Measurements from ENCODE around the gene SND1. TPM values are rescaled to one million over a fixed set of nuclear protein-coding genes. Genes with fewer than 3 reads are reported as not detected.

The SND1 gene
- 100 to 1,000 TPM in 2 of 4 donors, 10 to 100 TPM in 2; 47.2 to 148 (median 92.2) TPM for polyA plus RNA-seq
- long read RNA-seq, donor 1, transcript SND1-201 (24 exons, 3,476 nt): major isoform, 33 of 133 reads
- long read RNA-seq, donor 1, partial matches to known transcripts: 90 of 133 reads
- long read RNA-seq, donor 1, other reads (novel, unspliced or antisense): 5 of 133 reads
- long read RNA-seq, donor 2, transcript SND1-201 (24 exons, 3,476 nt): major isoform, 11 of 29 reads
- long read RNA-seq, donor 2, partial matches to known transcripts: 16 of 29 reads
- long read RNA-seq, donor 2, other reads (novel, unspliced or antisense): 0 of 29 reads
- long read RNA-seq, donor 3, partial matches to known transcripts: 24 of 30 reads
- long read RNA-seq, donor 3, other reads (novel, unspliced or antisense): 0 of 30 reads
- long read RNA-seq, donor 4: 0 reads
- long read RNA-seq, donor 5, transcript SND1-214 (4 exons, 1,447 nt): major isoform, 5 of 18 reads
- long read RNA-seq, donor 5, partial matches to known transcripts: 10 of 18 reads
- long read RNA-seq, donor 5, other reads (novel, unspliced or antisense): 0 of 18 reads
- long read RNA-seq, donor 6, transcript SND1-201 (24 exons, 3,476 nt): major isoform, 17 of 52 reads
- long read RNA-seq, donor 6, transcript SND1-203 (2 exons, 793 nt): minor isoform, 5 of 52 reads
- long read RNA-seq, donor 6, partial matches to known transcripts: 29 of 52 reads
- long read RNA-seq, donor 6, other reads (novel, unspliced or antisense): 0 of 52 reads
- long read RNA-seq, donor 7, transcript SND1-201 (24 exons, 3,476 nt): major isoform, 13 of 43 reads
- long read RNA-seq, donor 7, partial matches to known transcripts: 25 of 43 reads
- long read RNA-seq, donor 7, other reads (novel, unspliced or antisense): 0 of 43 reads
- long read RNA-seq, donor 8, partial matches to known transcripts: 0 of 2 reads
- long read RNA-seq, donor 8, other reads (novel, unspliced or antisense): 0 of 2 reads
- long read RNA-seq, donor 9, partial matches to known transcripts: 0 of 2 reads
- long read RNA-seq, donor 9, other reads (novel, unspliced or antisense): 0 of 2 reads
- long read RNA-seq, donor 10, transcript SND1-201 (24 exons, 3,476 nt): major isoform, 19 of 57 reads
- long read RNA-seq, donor 10, transcript SND1-203 (2 exons, 793 nt): minor isoform, 5 of 57 reads
- long read RNA-seq, donor 10, partial matches to known transcripts: 26 of 57 reads
- long read RNA-seq, donor 10, other reads (novel, unspliced or antisense): 6 of 57 reads

GRCh38 chr7:127651556-127652332, at the start of gene SND1:
SND1 (plus strand) TSS chr7:127652194; CDS start chr7:127652374, 180 bp downstream.
- H3K4me1 ChIP-seq (ENCODE audit: control insufficient read depth in 3 of 3, insufficient read depth in 2 of 3, low read depth in 1 of 3, low read length in 2 of 3): peaks cover 0 to 23% (median 15%) of the 10 kb centered on the region in 3 donors
- DNase-seq (peak; percentile 100), FAIRE-seq (no peak)
- no peaks in the 10 kb centered on the region for H3K27me3 ChIP-seq (ENCODE audit: control insufficient read depth in 3 of 3, insufficient read depth in 3 of 3, low read length in 3 of 3)
- H3K27ac ChIP-seq (ENCODE audit: low read depth in 1 of 3, low read length in 2 of 3): peak within 1 kb of the TSS; percentile 86 to 96 (median 96)
- peaks cover 0 to 3% (median 0%) of the 10 kb centered on the region in 3 donors for H3K36me3 ChIP-seq (ENCODE audit: control insufficient read depth in 3 of 3, insufficient read depth in 2 of 3, low read depth in 1 of 3, low read length in 3 of 3)
- H3K4me3 ChIP-seq (ENCODE audit: low read depth in 1 of 3, low read length in 3 of 3): peak within 1 kb of the TSS; percentile 79 to 85 (median 84)
- H3K9me3 ChIP-seq (ENCODE audit: control insufficient read depth in 2 of 2, insufficient read depth in 1 of 2, low read depth in 1 of 2, low read length in 1 of 2): peaks cover 0 to 4% of the 10 kb centered on the region in 2 donors
- 0 to 1% (median 1%) methylated on average over 64 to 67 of the region's 67 CpGs for WGBS, 3 donors

GRCh38 chr7:127608446-127608845, 43.5 kb upstream of the SND1 start:
- 83 to 90% (median 86%) methylated on average over 6 of the region's 6 CpGs for WGBS, 3 donors
- no peak for DNase-seq
- no peak overlapping the region for H3K27ac ChIP-seq (ENCODE audit: low read depth in 1 of 3, low read length in 2 of 3)
- no peaks in the 10 kb centered on the region for H3K27me3 ChIP-seq (ENCODE audit: control insufficient read depth in 3 of 3, insufficient read depth in 3 of 3, low read length in 3 of 3)
- no peaks in the 10 kb centered on the region for H3K36me3 ChIP-seq (ENCODE audit: control insufficient read depth in 3 of 3, insufficient read depth in 2 of 3, low read depth in 1 of 3, low read length in 3 of 3)
- H3K4me3 ChIP-seq (ENCODE audit: low read depth in 1 of 3, low read length in 3 of 3): no peak overlapping the region
- H3K4me1 ChIP-seq (ENCODE audit: control insufficient read depth in 3 of 3, insufficient read depth in 2 of 3, low read depth in 1 of 3, low read length in 2 of 3): no peaks in the 10 kb centered on the region
- peaks cover 0 to 14% of the 10 kb centered on the region in 2 donors for H3K9me3 ChIP-seq (ENCODE audit: control insufficient read depth in 2 of 2, insufficient read depth in 1 of 2, low read depth in 1 of 2, low read length in 1 of 2)
- FAIRE-seq: no peak

GRCh38 chr7:127609297-127609696, 42.7 kb upstream of the SND1 start:
- no peak overlapping the region for H3K4me3 ChIP-seq (ENCODE audit: low read depth in 1 of 3, low read length in 3 of 3)
- no peak overlapping the region for H3K27ac ChIP-seq (ENCODE audit: low read depth in 1 of 3, low read length in 2 of 3)
- DNase-seq: no peak
- no peak for FAIRE-seq
- H3K36me3 ChIP-seq (ENCODE audit: control insufficient read depth in 3 of 3, insufficient read depth in 2 of 3, low read depth in 1 of 3, low read length in 3 of 3): no peaks in the 10 kb centered on the region
- no peaks in the 10 kb centered on the region for H3K27me3 ChIP-seq (ENCODE audit: control insufficient read depth in 3 of 3, insufficient read depth in 3 of 3, low read length in 3 of 3)
- WGBS, 3 donors: 87 to 94% (median 93%) methylated on average over 6 of the region's 6 CpGs
- H3K9me3 ChIP-seq (ENCODE audit: control insufficient read depth in 2 of 2, insufficient read depth in 1 of 2, low read depth in 1 of 2, low read length in 1 of 2): peaks cover 0 to 14% of the 10 kb centered on the region in 2 donors
- H3K4me1 ChIP-seq (ENCODE audit: control insufficient read depth in 3 of 3, insufficient read depth in 2 of 3, low read depth in 1 of 3, low read length in 2 of 3): no peaks in the 10 kb centered on the region

GRCh38 chr7:127612263-127612662, 39.7 kb upstream of the SND1 start:
- Histone ChIP-seq H3K9me3 (ENCODE audit: control insufficient read depth in 2 of 2, insufficient read depth in 1 of 2, low read depth in 1 of 2, low read length in 1 of 2) (peaks cover 0 to 14% of the 10 kb centered on the region in 2 donors), H3K36me3 (ENCODE audit: control insufficient read depth in 3 of 3, insufficient read depth in 2 of 3, low read depth in 1 of 3, low read length in 3 of 3) (no peaks in the 10 kb centered on the region), H3K4me3 (ENCODE audit: low read depth in 1 of 3, low read length in 3 of 3) (no peak overlapping the region), H3K27ac (ENCODE audit: low read depth in 1 of 3, low read length in 2 of 3) (no peak overlapping the region), H3K27me3 (ENCODE audit: control insufficient read depth in 3 of 3, insufficient read depth in 3 of 3, low read length in 3 of 3) (peaks cover 0 to 9% (median 0%) of the 10 kb centered on the region in 3 donors), H3K4me1 (ENCODE audit: control insufficient read depth in 3 of 3, insufficient read depth in 2 of 3, low read depth in 1 of 3, low read length in 2 of 3) (no peaks in the 10 kb centered on the region)
- FAIRE-seq (no peak), DNase-seq (no peak)
- 89 to 100% (median 90%) methylated on average over 1 of the region's 1 CpG for WGBS, 3 donors

- 87 to 89% (median 88%) methylated on average over 5 of the region's 5 CpGs for WGBS, 3 donors
- Histone ChIP-seq H3K36me3 (ENCODE audit: control insufficient read depth in 3 of 3, insufficient read depth in 2 of 3, low read depth in 1 of 3, low read length in 3 of 3) (no peaks in the 10 kb centered on the region), H3K4me3 (ENCODE audit: low read depth in 1 of 3, low read length in 3 of 3) (no peak overlapping the region), H3K4me1 (ENCODE audit: control insufficient read depth in 3 of 3, insufficient read depth in 2 of 3, low read depth in 1 of 3, low read length in 2 of 3) (no peaks in the 10 kb centered on the region), H3K9me3 (ENCODE audit: control insufficient read depth in 2 of 2, insufficient read depth in 1 of 2, low read depth in 1 of 2, low read length in 1 of 2) (no peaks in the 10 kb centered on the region), H3K27me3 (ENCODE audit: control insufficient read depth in 3 of 3, insufficient read depth in 3 of 3, low read length in 3 of 3) (peaks cover 3 to 45% (median 8%) of the 10 kb centered on the region in 3 donors), H3K27ac (ENCODE audit: low read depth in 1 of 3, low read length in 2 of 3) (no peak overlapping the region)
- no peak for FAIRE-seq
- DNase-seq: no peak
Measured at GRCh38 chr7:127616724-127617123, 35.3 kb upstream of the SND1 start.

- Histone ChIP-seq H3K27ac (ENCODE audit: low read depth in 1 of 3, low read length in 2 of 3) (no peak within 1 kb of the TSS), H3K9me3 (ENCODE audit: control insufficient read depth in 2 of 2, insufficient read depth in 1 of 2, low read depth in 1 of 2, low read length in 1 of 2) (no peaks in the 10 kb centered on the region), H3K4me3 (ENCODE audit: low read depth in 1 of 3, low read length in 3 of 3) (no peak within 1 kb of the TSS), H3K36me3 (ENCODE audit: control insufficient read depth in 3 of 3, insufficient read depth in 2 of 3, low read depth in 1 of 3, low read length in 3 of 3) (no peaks in the 10 kb centered on the region), H3K27me3 (ENCODE audit: control insufficient read depth in 3 of 3, insufficient read depth in 3 of 3, low read length in 3 of 3) (peaks cover 3 to 45% (median 8%) of the 10 kb centered on the region in 3 donors), H3K4me1 (ENCODE audit: control insufficient read depth in 3 of 3, insufficient read depth in 2 of 3, low read depth in 1 of 3, low read length in 2 of 3) (no peaks in the 10 kb centered on the region)
- no peak for DNase-seq
- WGBS, 3 donors: 42 to 51% (median 50%) methylated on average over 2 of the region's 2 CpGs
- FAIRE-seq: no peak
Measured at GRCh38 chr7:127618042-127618441, 34.0 kb upstream of the SND1 start, which contains the start of gene PAX4. PAX4 (minus strand) TSS chr7:127618142; CDS start chr7:127615928, 2,214 bp downstream.

GRCh38 chr7:127618775-127619174, 33.2 kb upstream of the SND1 start:
- no peak overlapping the region for H3K4me3 ChIP-seq (ENCODE audit: low read depth in 1 of 3, low read length in 3 of 3)
- H3K27me3 ChIP-seq (ENCODE audit: control insufficient read depth in 3 of 3, insufficient read depth in 3 of 3, low read length in 3 of 3): peaks cover 3 to 45% (median 8%) of the 10 kb centered on the region in 3 donors
- no peaks in the 10 kb centered on the region for H3K9me3 ChIP-seq (ENCODE audit: control insufficient read depth in 2 of 2, insufficient read depth in 1 of 2, low read depth in 1 of 2, low read length in 1 of 2)
- no peak for FAIRE-seq
- H3K27ac ChIP-seq (ENCODE audit: low read depth in 1 of 3, low read length in 2 of 3): no peak overlapping the region
- no peak for DNase-seq
- 38 to 61% (median 42%) methylated on average over 1 of the region's 1 CpG for WGBS, 3 donors
- no peaks in the 10 kb centered on the region for H3K4me1 ChIP-seq (ENCODE audit: control insufficient read depth in 3 of 3, insufficient read depth in 2 of 3, low read depth in 1 of 3, low read length in 2 of 3)
- no peaks in the 10 kb centered on the region for H3K36me3 ChIP-seq (ENCODE audit: control insufficient read depth in 3 of 3, insufficient read depth in 2 of 3, low read depth in 1 of 3, low read length in 3 of 3)
